Stimulated activated CD4-positive, alpha-beta T cell treated with anti-CD3 and anti-CD28 coated beads, Interleukin-4, amount 100 ng/mL, for 24 hours (primary cell): ENCODE results near the gene B3GALNT2.

ENCODE experiments used
- DNase-seq: peaks from one replicate; pipeline ENCODE4 v3.0.0-alpha.2; 2020

B3GALNT2 gene

DNA sequence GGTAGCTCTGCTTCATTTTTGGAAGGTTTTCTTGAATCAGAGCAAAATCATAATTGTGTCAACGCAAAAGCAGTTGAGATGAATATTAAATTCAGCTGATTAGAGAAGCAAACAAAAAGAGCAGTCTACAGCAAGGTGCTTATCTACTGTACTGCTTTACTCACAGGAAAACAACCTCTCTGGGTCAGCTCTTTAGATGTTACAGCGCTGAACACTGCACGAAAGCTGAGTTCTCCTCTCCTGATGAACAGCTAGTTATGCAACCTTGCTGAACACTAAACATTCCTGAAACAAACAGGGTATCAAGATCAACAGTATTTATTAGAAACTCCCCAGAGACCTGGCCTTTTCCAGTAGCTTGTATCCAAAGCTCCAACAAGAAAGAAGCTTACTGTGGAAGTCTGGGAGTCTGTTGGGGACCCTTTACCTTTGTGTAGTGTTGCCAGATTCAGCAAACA is 95.7 kb downstream of the B3GALNT2 start:
- DNase-seq, result no peak

DNA sequence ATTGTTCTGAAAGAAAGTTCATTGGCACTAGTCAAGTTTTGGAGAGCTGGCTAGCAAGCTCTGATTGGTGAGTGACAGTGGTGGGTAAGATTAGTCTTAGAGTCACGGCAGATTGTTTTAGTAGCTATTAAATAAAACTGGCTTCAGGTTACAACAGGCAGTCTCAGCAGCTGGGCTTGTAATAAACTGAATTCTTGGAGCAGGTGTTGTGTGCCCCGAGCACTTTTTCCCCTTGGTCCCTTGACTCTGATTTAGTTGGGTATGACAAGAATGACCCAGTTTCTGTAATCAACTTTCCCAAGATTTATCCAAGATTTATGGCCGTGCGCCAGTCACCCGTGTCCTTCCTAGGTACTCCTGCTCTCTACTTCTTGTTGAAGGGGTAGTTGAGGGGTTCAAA is 96.8 kb downstream of the B3GALNT2 start:
- DNase-seq, result no peak

DNA sequence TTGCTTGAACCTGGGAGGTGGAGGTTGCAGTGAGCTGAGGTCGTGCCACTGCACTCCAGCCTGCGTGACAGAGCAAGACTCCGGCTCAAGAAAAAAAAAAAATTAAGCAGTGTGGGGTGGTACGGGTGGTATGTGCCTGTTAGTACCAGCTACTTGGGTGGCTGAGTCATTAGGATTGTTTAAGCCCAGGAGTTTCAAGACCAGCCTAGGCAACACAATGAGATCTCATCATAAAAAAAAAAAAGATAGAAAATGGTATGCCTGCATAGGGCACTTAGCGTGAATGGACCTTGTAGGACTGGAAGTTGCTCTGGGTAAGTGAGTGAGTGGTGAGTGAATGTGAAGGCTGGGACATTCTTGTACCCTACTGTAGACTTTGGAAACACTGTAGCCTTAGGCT is 100.1 kb downstream of the B3GALNT2 start:
- no peak for DNase-seq

DNA sequence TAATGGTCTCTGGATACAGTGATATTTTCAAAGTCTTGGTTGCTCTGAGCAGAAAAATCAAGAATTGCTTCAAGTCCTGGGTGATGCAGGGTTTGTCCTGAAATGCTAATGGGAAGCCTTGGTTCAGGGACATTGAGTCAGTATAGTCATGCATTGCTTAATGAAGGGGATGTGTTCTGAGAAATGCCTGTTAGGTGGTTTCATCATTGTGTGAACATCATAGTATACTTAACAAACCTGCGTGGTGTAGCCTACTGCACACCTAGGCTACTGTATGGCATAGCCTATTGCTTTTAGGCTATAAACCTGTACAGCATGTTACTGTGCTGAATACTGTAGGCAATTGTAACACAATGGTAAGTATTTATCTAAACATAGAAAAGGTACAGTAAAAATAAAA is 100.7 kb downstream of the B3GALNT2 start:
- no peak for DNase-seq

DNA sequence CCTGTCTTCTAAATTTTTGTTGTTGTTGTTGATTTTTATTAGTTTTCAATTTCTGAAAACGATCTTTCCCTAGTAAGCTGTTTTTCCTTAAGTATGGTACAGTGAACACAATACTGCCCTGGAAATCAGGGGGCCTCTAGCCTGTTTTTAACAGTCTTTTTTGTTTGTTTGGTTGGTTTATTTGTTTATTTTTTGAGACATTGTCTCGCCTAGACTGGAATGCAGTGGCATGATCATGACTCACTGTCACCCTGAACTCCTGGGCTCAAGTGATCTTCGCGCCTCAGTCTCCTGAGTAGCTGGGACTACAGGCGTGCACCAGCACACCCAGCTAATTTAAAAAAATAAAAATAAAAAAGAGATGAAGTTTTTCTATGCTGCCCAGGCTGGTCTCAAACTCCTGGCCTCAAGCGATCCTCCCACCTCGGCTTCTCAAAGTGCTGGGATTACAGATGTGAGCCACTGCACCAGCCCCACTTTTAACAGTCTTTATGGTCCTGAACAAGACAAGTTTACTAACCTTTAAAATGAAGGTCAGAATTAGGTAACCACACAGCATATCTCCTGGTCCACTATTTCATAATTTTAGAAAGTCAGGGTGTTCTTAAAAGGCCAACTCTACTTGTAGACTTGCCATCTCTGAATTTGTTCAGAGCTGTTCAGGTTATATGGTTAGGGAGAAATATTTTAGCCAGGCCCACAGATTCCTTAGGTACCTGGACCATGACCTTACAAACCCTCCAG is 101.6 kb downstream of the B3GALNT2 start:
- DNase-seq, result no peak

DNA sequence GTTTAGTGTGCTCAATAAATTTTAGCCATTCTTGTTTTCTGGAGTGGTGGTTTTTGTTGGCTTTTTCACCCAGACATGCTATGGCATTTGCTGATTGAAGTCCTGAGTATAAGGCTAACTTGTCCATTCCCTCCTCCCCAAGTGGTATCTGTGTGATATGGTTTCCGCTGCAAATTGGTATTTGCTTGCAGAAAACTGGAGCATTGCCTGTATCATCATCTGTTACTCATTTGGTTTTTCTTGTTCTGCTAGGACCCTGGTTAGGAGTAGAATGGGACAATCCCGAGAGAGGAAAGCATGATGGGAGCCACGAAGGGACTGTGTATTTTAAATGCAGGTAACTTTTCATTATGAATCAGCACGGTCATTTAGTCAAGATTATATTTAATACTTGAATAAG is 103.0 kb downstream of the B3GALNT2 start:
- no peak for DNase-seq
